ENCODE data around the gene ABCC1.

DNA sequence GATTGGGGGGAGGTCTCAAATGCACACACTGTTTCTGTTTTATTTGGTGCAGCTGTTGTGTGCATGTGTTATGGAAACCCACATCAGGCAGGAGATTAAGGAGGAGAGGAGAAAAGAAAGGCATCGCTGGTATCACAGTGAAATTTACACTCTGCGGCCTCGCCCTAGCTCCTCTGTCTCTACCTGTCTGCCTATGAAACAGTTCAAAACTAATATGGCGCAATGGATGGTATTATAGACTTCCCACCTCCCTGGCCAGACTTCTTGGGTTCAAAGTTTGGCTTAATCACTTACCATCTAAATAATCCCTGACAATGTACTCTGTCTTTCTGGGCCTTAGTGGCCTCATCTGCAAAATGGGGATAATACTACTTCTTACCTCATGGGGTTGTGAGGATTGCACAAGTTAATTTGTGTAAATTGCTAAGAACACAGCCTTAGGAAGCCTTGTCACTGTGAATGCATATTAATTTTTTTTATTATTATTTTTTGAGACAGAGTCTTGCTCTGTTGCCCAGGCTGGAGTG is 1.4 kb upstream of the ABCC1 start:
- TF ChIP-seq, protein P1, sequence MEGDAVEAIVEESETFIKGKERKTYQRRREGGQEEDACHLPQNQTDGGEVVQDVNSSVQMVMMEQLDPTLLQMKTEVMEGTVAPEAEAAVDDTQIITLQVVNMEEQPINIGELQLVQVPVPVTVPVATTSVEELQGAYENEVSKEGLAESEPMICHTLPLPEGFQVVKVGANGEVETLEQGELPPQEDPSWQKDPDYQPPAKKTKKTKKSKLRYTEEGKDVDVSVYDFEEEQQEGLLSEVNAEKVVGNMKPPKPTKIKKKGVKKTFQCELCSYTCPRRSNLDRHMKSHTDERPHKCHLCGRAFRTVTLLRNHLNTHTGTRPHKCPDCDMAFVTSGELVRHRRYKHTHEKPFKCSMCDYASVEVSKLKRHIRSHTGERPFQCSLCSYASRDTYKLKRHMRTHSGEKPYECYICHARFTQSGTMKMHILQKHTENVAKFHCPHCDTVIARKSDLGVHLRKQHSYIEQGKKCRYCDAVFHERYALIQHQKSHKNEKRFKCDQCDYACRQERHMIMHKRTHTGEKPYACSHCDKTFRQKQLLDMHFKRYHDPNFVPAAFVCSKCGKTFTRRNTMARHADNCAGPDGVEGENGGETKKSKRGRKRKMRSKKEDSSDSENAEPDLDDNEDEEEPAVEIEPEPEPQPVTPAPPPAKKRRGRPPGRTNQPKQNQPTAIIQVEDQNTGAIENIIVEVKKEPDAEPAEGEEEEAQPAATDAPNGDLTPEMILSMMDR (conservative IDR thresholded peaks at IDR 0.05): no peak
- no peak for TF ChIP-seq EZH2 (IDR thresholded peaks at IDR 0.05; ENCODE audit: low read depth)
